HEK293 (cell line): ENCODE results near the gene MGME1.

Experiments used
- CTCF ChIA-PET: fragments of 350-600 bp; formaldehyde crosslinking; extraction: SDS; loops from one replicate; lab custom pipeline; 2021; ENCODE audit warnings: antibody characterized with exemption; lab: Yijun Ruan, JAX
- POLR2A ChIA-PET: fragments of 300-600 bp; formaldehyde crosslinking; extraction: SDS; loops from one replicate; lab custom pipeline; 2020; ENCODE audit warnings: antibody characterized with exemption, inconsistent platforms; lab: Yijun Ruan, JAX
- H3K27ac ChIP-seq: fragments of 200-500 bp; sonication (Bioruptor generic); 2 replicates; pipeline ENCODE4 v1.5.1; 2014; ENCODE audit warnings: low read depth, low read length, control low read depth, inconsistent platforms; ENCODE audit errors: extremely low read depth
- H3K36me3 ChIP-seq, 2 experiments: fragments of 200-500 bp in 1 of 2; sonication (Bioruptor generic) in 1 of 2; 1 replicate in 1 of 2; 2 replicates in 1 of 2; pipeline ENCODE4 v1.5.1; 2014 to 2017; ENCODE audit warnings: inconsistent platforms in 2 of 2, low read length in 2 of 2; ENCODE audit not compliant: control insufficient read depth in 2 of 2, insufficient read depth in 1 of 2
- H3K4me1 ChIP-seq: fragments of 200-500 bp; sonication (Bioruptor generic); 2 replicates; pipeline ENCODE4 v1.5.1; 2014; ENCODE audit warnings: mild to moderate bottlenecking, low read length, inconsistent platforms; ENCODE audit not compliant: control insufficient read depth, insufficient read depth
- H3K4me3 ChIP-seq: 2 replicates; pipeline ENCODE4 v1.5.1; 2011; ENCODE audit warnings: low read depth, mild to moderate bottlenecking, control low read depth, low read length, moderate library complexity
- H3K9me3 ChIP-seq: fragments of 200-500 bp; sonication (Bioruptor generic); 2 replicates; pipeline ENCODE4 v1.5.1; 2014; ENCODE audit warnings: low read depth, low read length, inconsistent platforms; ENCODE audit not compliant: control insufficient read depth, insufficient read depth
- ATF2 ChIP-seq: fragments of 450-650 bp; formaldehyde crosslinking; IDR thresholded peaks from 2 replicates; pipeline ENCODE4 v1.5.1; 2016; ENCODE audit warnings: missing biosample characterization, missing genetic modification characterization, low read depth
- EGR2 ChIP-seq: fragments of 450-650 bp; formaldehyde crosslinking; IDR thresholded peaks from 2 replicates; pipeline ENCODE4 v1.5.1; 2016; ENCODE audit warnings: low read depth, missing biosample characterization, missing genetic modification characterization
- ELK4 ChIP-seq: IDR thresholded peaks from 2 replicates; pipeline ENCODE4 v1.6.1; 2011; ENCODE audit warnings: mild to moderate bottlenecking, low read depth, low read length, borderline replicate concordance
- MZF1 ChIP-seq: fragments of 450-650 bp; formaldehyde crosslinking; IDR thresholded peaks from 2 replicates; pipeline ENCODE4 v1.5.1; 2017; ENCODE audit warnings: missing biosample characterization, missing genetic modification characterization, borderline replicate concordance
- TSHZ1 ChIP-seq: fragments of 450-650 bp; formaldehyde crosslinking; IDR thresholded peaks from 2 replicates; pipeline ENCODE4 v1.5.1; 2016; ENCODE audit warnings: missing biosample characterization, missing genetic modification characterization, borderline replicate concordance
- ZIC2 ChIP-seq: fragments of 450-650 bp; formaldehyde crosslinking; IDR thresholded peaks from 2 replicates; pipeline ENCODE4 v1.5.1; 2016; ENCODE audit warnings: missing biosample characterization, missing genetic modification characterization
- ZNF2 ChIP-seq: fragments of 450-650 bp; formaldehyde crosslinking; IDR thresholded peaks from 2 replicates; pipeline ENCODE4 v1.5.1; 2016; ENCODE audit warnings: missing biosample characterization, missing genetic modification characterization
- ZNF335 ChIP-seq: fragments of 450-650 bp; formaldehyde crosslinking; conservative IDR thresholded peaks from 2 replicates; pipeline ENCODE4 v1.5.1; 2016; ENCODE audit warnings: missing biosample characterization, missing genetic modification characterization
- ZNF404 ChIP-seq: fragments of 450-650 bp; formaldehyde crosslinking; IDR thresholded peaks from 2 replicates; pipeline ENCODE4 v1.5.1; 2017; ENCODE audit warnings: missing biosample characterization, missing genetic modification characterization
- ZNF544 ChIP-seq: fragments of 450-650 bp; formaldehyde crosslinking; IDR thresholded peaks from 2 replicates; pipeline ENCODE4 v1.5.0; 2017; ENCODE audit warnings: missing biosample characterization, missing genetic modification characterization
- ZNF585B ChIP-seq: fragments of 450-650 bp; formaldehyde crosslinking; IDR thresholded peaks from 2 replicates; pipeline ENCODE4 v1.5.1; 2016; ENCODE audit warnings: missing biosample characterization, missing genetic modification characterization
- ZNF623 ChIP-seq: fragments of 450-650 bp; formaldehyde crosslinking; IDR thresholded peaks from 2 replicates; pipeline ENCODE4 v1.5.1; 2016; ENCODE audit warnings: missing biosample characterization, missing genetic modification characterization
- ZNF777 ChIP-seq: fragments of 450-650 bp; formaldehyde crosslinking; IDR thresholded peaks from 2 replicates; pipeline ENCODE4 v1.5.1; 2017; ENCODE audit warnings: missing biosample characterization, missing genetic modification characterization, borderline replicate concordance
- ZNF830 ChIP-seq: fragments of 450-650 bp; IDR thresholded peaks from 2 replicates; pipeline ENCODE4 v1.5.0; 2018; ENCODE audit warnings: missing biosample characterization, missing genetic modification characterization, low read depth, mild to moderate bottlenecking, moderate library complexity
- ZSCAN18 ChIP-seq: fragments of 450-650 bp; formaldehyde crosslinking; IDR thresholded peaks from 2 replicates; pipeline ENCODE4 v1.5.1; 2016; ENCODE audit warnings: missing biosample characterization, missing genetic modification characterization
- ZSCAN4 ChIP-seq: fragments of 450-650 bp; formaldehyde crosslinking; IDR thresholded peaks from 2 replicates; pipeline ENCODE4 v1.5.1; 2017; ENCODE audit warnings: missing biosample characterization, missing genetic modification characterization

Gene MGME1

GRCh38 chr20:17964632-17965031, 4.2 kb upstream of the MGME1 start:
- peaks cover 0 to 72% of the 10 kb centered on the region in 2 experiments; a peak in 2 of 3 replicates for H3K36me3 ChIP-seq
- no peak for TF ChIP-seq ZSCAN18 (tag by site-specific recombination)
- no peak for TF ChIP-seq EGR2 (tag by site-specific recombination)
- no peak for TF ChIP-seq ZNF2 (tag by site-specific recombination)
- no peak for TF ChIP-seq TSHZ1 (tag by site-specific recombination)
- TF ChIP-seq ATF2 = no peak
- no peak for TF ChIP-seq ZNF830 (tag by site-specific recombination)
- no peak for TF ChIP-seq ZSCAN4 (tag by site-specific recombination)
- TF ChIP-seq MZF1 = no peak
- TF ChIP-seq ZNF585B (tag by site-specific recombination) = no peak
- no peak for TF ChIP-seq ELK4
- H3K27ac ChIP-seq = no peak overlapping the region
- no peaks in the 10 kb centered on the region for H3K9me3 ChIP-seq
- H3K4me1 ChIP-seq = peaks cover 14% of the 10 kb centered on the region; the same call in 1 of the 2 replicates
- ChIA-PET POLR2A (interaction anchor here (0.5 kb wide), 1 partner anchor 53 kb away, joined by 3 read pairs; no protein-coding TSS in a partner anchor), CTCF (no interaction called here)
- H3K4me3 ChIP-seq = no peak overlapping the region

- H3K4me3 ChIP-seq = peak overlapping the region; percentile 89
- H3K27ac ChIP-seq = peak overlapping the region; percentile 8; the same call in 1 of the 2 replicates
- ChIA-PET POLR2A (interaction anchor here (0.7 to 4.4 kb wide), 4 partner anchors 16 to 395 kb away, joined by 4 to 16 read pairs (median 6); partner anchors contain the start of genes DSTN and RRBP1), CTCF (interaction anchor here (0.6 kb wide), 1 partner anchor 1372 kb away, joined by 6 read pairs; no protein-coding TSS in a partner anchor)
- no peaks in the 10 kb centered on the region for H3K9me3 ChIP-seq
- peaks cover 0 to 74% of the 10 kb centered on the region in 2 experiments; a peak in 2 of 3 replicates for H3K36me3 ChIP-seq
- peaks cover 14% of the 10 kb centered on the region; the same call in 1 of the 2 replicates for H3K4me1 ChIP-seq
- no peak for TF ChIP-seq ZIC2 (tag by site-specific recombination)
- TF ChIP-seq ZNF623 = no peak
- TF ChIP-seq ZNF335 = no peak; the same call in 1 of the 2 replicates
- no peak for TF ChIP-seq ZNF404 (tag by site-specific recombination)
- TF ChIP-seq TSHZ1 (tag by site-specific recombination) = no peak
- no peak for TF ChIP-seq ZNF544 (tag by site-specific recombination)
- TF ChIP-seq ZNF777 (tag by site-specific recombination) = no peak
These were observed 3.6 kb upstream of the MGME1 start for GRCh38 chr20:17965042-17965697.
